Right kidney (tissue), 1 donor: ENCODE data around the gene SREBF2.
"Not testable (repeated sequence)": the region's sequence is repeated elsewhere in the genome, so short reads cannot be mapped to it uniquely, and the experiment has no call there.

Experiments used
- DNase-seq: peaks from one replicate; pipeline ENCODE4 v3.0.0-alpha.2; 2016

SREBF2 gene

GRCh38 chr22:41947424-41948080 is 114.6 kb downstream of the SREBF2 start:
- no peak for DNase-seq

DNA sequence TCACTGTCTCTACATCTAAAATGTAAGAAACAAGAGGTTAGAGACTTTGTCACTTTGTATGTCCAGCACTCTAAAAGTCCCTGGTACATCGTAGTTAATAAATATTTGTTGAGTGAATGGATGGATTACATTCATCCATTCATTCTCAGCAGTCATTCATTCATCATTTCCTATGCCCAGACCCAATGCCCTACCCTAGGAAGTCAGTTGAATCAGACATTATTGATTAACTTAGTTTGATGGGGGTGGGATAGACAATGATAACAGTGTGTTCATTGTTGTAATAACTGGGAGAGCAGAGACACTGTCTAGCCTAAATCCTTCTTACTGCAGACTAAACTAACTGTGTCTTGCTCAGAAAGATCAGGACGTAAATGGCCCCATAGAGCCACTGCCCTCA is 115.2 kb downstream of the SREBF2 start:
- no peak for DNase-seq

DNA sequence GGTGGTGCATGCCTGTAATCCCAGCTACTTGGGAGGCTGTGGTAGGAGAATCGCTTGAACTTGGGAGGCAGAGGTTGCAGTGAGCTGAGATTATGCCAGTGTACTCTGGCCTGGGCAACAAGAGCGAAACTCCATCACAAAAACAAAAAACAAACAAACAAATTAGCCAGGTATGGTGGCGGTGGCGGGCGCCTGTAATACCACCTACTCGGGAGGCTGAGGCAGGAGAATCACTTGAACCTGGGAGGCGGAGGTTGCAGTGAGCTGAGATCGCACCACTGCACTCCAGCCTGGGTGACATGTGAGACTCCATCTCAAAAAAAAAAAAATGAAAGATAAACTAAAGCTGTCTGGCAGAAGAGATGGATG is 116.0 kb downstream of the SREBF2 start:
- not testable (repeated sequence) for DNase-seq

GRCh38 chr22:41949297-41949965 is 116.5 kb downstream of the SREBF2 start:
- no peak for DNase-seq

DNA sequence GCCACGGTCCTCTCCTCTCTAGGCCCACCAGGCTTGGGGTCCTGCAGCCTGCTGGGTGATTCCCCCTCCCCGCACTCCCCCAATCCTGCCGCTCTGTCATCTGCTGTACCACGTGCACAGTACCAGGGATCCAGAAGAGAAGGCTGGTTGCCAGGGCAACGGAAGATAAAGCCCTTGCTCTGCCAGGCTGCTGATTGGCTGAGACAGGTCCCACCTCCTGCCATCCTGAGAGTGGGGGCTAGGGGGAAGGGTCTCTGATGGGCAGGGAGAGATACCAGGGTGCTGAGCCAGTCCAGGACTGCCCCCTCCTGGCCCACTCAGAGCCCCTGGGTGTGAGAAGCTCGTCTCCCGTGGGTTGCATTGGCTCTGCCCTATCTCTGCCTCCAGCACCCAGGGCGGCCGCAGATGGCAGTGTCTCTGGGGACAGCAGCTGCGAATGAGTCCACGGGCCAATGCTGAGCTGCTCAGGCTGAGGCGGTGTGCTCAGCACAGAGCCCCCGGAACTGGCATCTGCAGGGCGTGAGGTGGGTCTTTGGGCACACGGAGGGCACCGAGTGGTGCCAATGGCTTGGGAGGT is 119.1 kb downstream of the SREBF2 start, which contains the start of gene SMIM45:
SMIM45 (plus strand) TSS at position 253 of the 577 bp plus-strand sequence.
- DNase-seq: no peak

- no peak for DNase-seq
These were observed 119.8 kb downstream of the SREBF2 start for GRCh38 chr22:41952713-41953112.
